GM23338 (cell line): Measurements from ENCODE around the gene CHCHD6. TPM values are rescaled to one million over a fixed set of nuclear protein-coding genes. Genes with fewer than 3 reads are reported as not detected.

Experiments
- ATAC-seq: fragments of 200-7000 bp; cut with Tn5 transposase; 3 replicates; pipeline ENCODE4 v1.9.1; 2020
- DNase-seq: peaks from one replicate; pipeline ENCODE4 v3.0.0-alpha.2; 2015; ENCODE audit warnings: low spot score
- H2AFZ ChIP-seq: fragments of 200-600 bp; sonication (generic); 2 replicates; pipeline ENCODE4 v1.8.0; 2016; ENCODE audit warnings: antibody characterized with exemption, mild to moderate bottlenecking, moderate library complexity
- H3F3A ChIP-seq: fragments of 200-600 bp; sonication (generic); replicated peaks from 2 replicates; pipeline ENCODE4 v1.8.0; 2017; ENCODE audit warnings: antibody characterized with exemption, mixed run types, low read depth
- H3K27ac ChIP-seq: fragments of 200-600 bp; sonication (generic); 2 replicates; pipeline ENCODE4 v1.6.1; 2016; ENCODE audit warnings: low read depth
- H3K27me3 ChIP-seq: fragments of 200-600 bp; sonication (generic); 2 replicates; pipeline ENCODE4 v1.8.0; 2016; ENCODE audit warnings: mild to moderate bottlenecking, mixed run types, moderate library complexity; ENCODE audit not compliant: insufficient read depth
- H3K36me3 ChIP-seq: fragments of 200-600 bp; sonication (generic); 2 replicates; pipeline ENCODE4 v1.8.0; 2016; ENCODE audit warnings: mild to moderate bottlenecking; ENCODE audit not compliant: insufficient read depth
- H3K4me1 ChIP-seq: fragments of 200-600 bp; sonication (generic); 2 replicates; pipeline ENCODE4 v1.8.0; 2016; ENCODE audit warnings: mild to moderate bottlenecking, moderate library complexity; ENCODE audit not compliant: insufficient read depth
- H3K4me2 ChIP-seq: fragments of 200-600 bp; sonication (generic); 2 replicates; pipeline ENCODE4 v1.7.1; 2017; ENCODE audit warnings: mixed run types
- H3K4me3 ChIP-seq: fragments of 200-600 bp; sonication (generic); 2 replicates; pipeline ENCODE4 v1.6.1; 2016; ENCODE audit warnings: mixed run types
- H3K79me2 ChIP-seq: fragments of 200-600 bp; sonication (generic); replicated peaks from 2 replicates; pipeline ENCODE4 v1.8.0; 2017; ENCODE audit warnings: mild to moderate bottlenecking; ENCODE audit not compliant: insufficient read depth
- H3K9me2 ChIP-seq: fragments of 200-600 bp; sonication (generic); 2 replicates; pipeline ENCODE4 v1.8.0; 2017; ENCODE audit not compliant: insufficient read depth
- H4K20me1 ChIP-seq: fragments of 200-600 bp; sonication (generic); replicated peaks from 2 replicates; pipeline ENCODE4 v1.8.0; 2017; ENCODE audit warnings: mild to moderate bottlenecking; ENCODE audit not compliant: insufficient read depth
- H3K27ac Mint-ChIP-seq: 2 replicates; pipeline ENCODE4 v1.8.0; 2020; ENCODE audit warnings: inconsistent platforms, mild to moderate bottlenecking, moderate library complexity, mixed read lengths
- H3K27me3 Mint-ChIP-seq: 3 replicates; pipeline ENCODE4 v1.8.0; 2022; ENCODE audit warnings: low read depth, mild to moderate bottlenecking, moderate library complexity, mixed read lengths, inconsistent platforms; ENCODE audit not compliant: insufficient read depth, poor library complexity
- H3K36me3 Mint-ChIP-seq: 3 replicates; pipeline ENCODE4 v1.8.0; 2021; ENCODE audit warnings: low read depth, mild to moderate bottlenecking, inconsistent platforms, moderate library complexity, mixed read lengths
- H3K4me1 Mint-ChIP-seq: 3 replicates; pipeline ENCODE4 v1.8.0; 2020; ENCODE audit warnings: mild to moderate bottlenecking, inconsistent platforms, mixed read lengths
- H3K4me3 Mint-ChIP-seq: 3 replicates; pipeline ENCODE4 v1.8.0; 2021; ENCODE audit warnings: moderate library complexity, mild to moderate bottlenecking, inconsistent platforms, mixed read lengths
- H3K9me3 Mint-ChIP-seq: 3 replicates; pipeline ENCODE4 v1.8.0; 2020; ENCODE audit warnings: moderate library complexity, mild to moderate bottlenecking, inconsistent platforms, mixed read lengths
- EZH2phosphoT487 ChIP-seq: fragments of 200-600 bp; sonication (generic); IDR thresholded peaks from one replicate; pipeline ENCODE4 v1.8.1; 2018; ENCODE audit warnings: antibody characterized with exemption; ENCODE audit not compliant: unreplicated experiment
- NANOG ChIP-seq: IDR thresholded peaks from 2 replicates; pipeline ENCODE4 v1.6.1; 2016; ENCODE audit warnings: antibody characterized with exemption, borderline replicate concordance
- POLR2AphosphoS5 ChIP-seq: IDR thresholded peaks from 2 replicates; pipeline ENCODE4 v1.6.1; 2016; ENCODE audit warnings: antibody characterized with exemption, low read depth
- ZNF114 ChIP-seq: fragments of 250-450 bp; sonication (Bioruptor Pico); IDR thresholded peaks from 2 replicates; pipeline ENCODE4 v1.5.0; 2020; ENCODE audit warnings: mild to moderate bottlenecking, moderate library complexity
- ZNF331 ChIP-seq: fragments of 250-450 bp; sonication (Bioruptor Pico); IDR thresholded peaks from 2 replicates; pipeline ENCODE4 v1.5.0; 2020; ENCODE audit warnings: low read depth, mild to moderate bottlenecking, moderate library complexity
- polyA plus RNA-seq: library from polyadenylated mRNA; unstranded; fragments of >200 nt; fragmentation: Nextera tagmentation; extraction: Ambion mirVana; gene quantifications from 2 replicates; pipeline ENCODE4 v1.2.1, GENCODE V29; 2016
- total RNA-seq: library from RNA; depleted of rRNA; stranded (reverse); fragments of >200 nt; shearing (Covaris generic); gene quantifications from 2 replicates; pipeline ENCODE4 v1.2.3, GENCODE V29; 2014
- TF ChIP-seq, protein P1 (sequence below): IDR thresholded peaks from 2 replicates; pipeline ENCODE4 v1.6.1; 2016; ENCODE audit warnings: antibody characterized with exemption
- TF ChIP-seq, protein P2 (sequence below): IDR thresholded peaks from one replicate; pipeline ENCODE4 v1.6.1; 2018; ENCODE audit warnings: antibody characterized with exemption; ENCODE audit not compliant: unreplicated experiment
- TF ChIP-seq, protein P3 (sequence below), 2 experiments: fragments of 200-600 bp in 1 of 2; sonication (generic) in 1 of 2; conservative IDR thresholded peaks; 2 replicates each; pipeline versions ENCODE4 v1.5.1 to v1.6.1; 2016 to 2017; ENCODE audit warnings: antibody characterized with exemption in 2 of 2, low read depth in 2 of 2, mild to moderate bottlenecking in 2 of 2, moderate library complexity in 1 of 2

The CHCHD6 gene
- total and polyA plus RNA-seq, 2 experiments from 2014 or later = 28.8 to 43.0 TPM

DNA sequence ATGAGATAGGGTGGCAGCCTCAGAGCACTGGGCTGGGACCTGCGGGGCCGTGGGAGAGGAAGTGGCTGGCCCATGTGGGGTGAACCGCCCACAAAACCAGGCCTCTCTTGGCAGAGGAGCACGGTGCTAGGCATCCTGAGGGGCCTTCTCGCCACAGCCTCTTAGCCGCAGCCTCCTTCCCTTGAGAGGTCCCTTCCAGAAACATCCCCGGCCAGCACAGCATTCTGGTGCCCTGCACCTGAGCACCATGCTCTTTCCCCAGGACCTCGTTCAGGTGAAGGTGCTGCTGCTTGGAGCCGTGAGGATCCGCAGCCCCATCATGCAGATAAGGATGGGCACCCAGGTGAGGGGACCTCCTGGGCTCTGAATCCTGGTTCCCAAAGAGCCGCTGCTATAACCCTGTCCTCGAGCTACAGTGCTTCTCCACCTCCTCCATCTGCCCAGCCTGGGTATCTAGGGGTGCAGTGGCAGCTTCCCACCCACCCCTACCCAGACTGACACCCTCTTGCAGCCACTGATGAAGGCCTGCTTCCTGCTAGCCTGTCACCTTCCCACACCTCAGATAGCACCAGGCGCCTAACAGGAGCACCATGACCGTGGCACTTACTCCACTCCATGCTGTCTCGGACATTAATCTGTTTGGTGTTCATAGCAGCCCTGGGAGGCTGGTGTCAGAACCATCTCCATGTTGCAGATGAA lies 37.9 kb upstream of the CHCHD6 start (continued):
- TF ChIP-seq, protein P1, sequence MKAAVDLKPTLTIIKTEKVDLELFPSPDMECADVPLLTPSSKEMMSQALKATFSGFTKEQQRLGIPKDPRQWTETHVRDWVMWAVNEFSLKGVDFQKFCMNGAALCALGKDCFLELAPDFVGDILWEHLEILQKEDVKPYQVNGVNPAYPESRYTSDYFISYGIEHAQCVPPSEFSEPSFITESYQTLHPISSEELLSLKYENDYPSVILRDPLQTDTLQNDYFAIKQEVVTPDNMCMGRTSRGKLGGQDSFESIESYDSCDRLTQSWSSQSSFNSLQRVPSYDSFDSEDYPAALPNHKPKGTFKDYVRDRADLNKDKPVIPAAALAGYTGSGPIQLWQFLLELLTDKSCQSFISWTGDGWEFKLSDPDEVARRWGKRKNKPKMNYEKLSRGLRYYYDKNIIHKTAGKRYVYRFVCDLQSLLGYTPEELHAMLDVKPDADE = no peak
- TF ChIP-seq, protein P2, sequence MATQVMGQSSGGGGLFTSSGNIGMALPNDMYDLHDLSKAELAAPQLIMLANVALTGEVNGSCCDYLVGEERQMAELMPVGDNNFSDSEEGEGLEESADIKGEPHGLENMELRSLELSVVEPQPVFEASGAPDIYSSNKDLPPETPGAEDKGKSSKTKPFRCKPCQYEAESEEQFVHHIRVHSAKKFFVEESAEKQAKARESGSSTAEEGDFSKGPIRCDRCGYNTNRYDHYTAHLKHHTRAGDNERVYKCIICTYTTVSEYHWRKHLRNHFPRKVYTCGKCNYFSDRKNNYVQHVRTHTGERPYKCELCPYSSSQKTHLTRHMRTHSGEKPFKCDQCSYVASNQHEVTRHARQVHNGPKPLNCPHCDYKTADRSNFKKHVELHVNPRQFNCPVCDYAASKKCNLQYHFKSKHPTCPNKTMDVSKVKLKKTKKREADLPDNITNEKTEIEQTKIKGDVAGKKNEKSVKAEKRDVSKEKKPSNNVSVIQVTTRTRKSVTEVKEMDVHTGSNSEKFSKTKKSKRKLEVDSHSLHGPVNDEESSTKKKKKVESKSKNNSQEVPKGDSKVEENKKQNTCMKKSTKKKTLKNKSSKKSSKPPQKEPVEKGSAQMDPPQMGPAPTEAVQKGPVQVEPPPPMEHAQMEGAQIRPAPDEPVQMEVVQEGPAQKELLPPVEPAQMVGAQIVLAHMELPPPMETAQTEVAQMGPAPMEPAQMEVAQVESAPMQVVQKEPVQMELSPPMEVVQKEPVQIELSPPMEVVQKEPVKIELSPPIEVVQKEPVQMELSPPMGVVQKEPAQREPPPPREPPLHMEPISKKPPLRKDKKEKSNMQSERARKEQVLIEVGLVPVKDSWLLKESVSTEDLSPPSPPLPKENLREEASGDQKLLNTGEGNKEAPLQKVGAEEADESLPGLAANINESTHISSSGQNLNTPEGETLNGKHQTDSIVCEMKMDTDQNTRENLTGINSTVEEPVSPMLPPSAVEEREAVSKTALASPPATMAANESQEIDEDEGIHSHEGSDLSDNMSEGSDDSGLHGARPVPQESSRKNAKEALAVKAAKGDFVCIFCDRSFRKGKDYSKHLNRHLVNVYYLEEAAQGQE = no peak

DNA sequence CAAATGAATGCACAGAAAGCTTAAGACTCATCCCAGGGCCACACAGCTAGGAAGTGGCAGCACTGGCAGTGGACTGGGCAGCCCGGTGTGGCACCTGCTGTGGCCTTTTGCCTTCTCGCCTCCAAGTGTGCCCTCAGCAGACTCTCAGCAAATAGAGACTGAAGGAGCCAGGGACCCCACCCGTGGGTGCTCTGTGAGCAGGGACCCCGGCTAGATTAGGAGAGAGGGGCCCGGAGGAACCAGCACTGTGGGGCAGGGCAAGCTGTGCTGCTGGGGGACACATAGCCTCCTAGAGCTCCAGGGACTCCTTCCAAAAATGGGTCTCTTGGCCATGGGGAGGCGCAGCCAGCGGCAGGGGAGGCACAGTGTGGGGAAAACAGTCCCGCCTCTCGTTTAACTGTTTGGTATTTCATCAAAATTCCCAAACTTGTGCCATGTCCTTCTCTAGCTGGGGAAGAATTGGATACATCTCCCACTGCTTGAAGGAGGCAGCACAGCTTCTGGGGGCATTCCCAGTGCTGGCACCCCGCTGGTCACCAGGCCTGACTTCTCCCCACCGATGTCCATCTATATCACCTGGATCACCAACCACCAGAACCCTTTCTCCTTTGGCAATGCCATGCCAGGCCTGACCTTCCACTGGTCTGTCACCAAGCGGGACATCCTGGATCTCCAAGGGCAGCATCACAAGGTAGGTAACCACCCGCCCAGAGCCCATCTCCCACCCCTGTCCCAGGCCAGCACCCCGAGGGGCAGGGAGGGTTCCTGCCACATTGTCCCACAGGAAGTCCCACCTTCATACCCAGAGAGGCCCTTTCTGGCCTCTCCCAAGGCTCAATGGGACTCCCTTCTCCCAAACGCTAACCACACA lies 37.1 kb upstream of the CHCHD6 start:
- no peak overlapping the region for H3K27ac Mint-ChIP-seq
- Histone ChIP-seq H2AFZ (no peak overlapping the region), H3K4me3 (no peak overlapping the region), H3K27ac (no peak overlapping the region), H3K79me2 (no peaks in the 10 kb centered on the region), H3K4me1 (no peaks in the 10 kb centered on the region), H4K20me1 (no peaks in the 10 kb centered on the region), H3K27me3 (no peaks in the 10 kb centered on the region), H3K9me2 (no peaks in the 10 kb centered on the region), H3F3A (no peaks in the 10 kb centered on the region), H3K36me3 (no peaks in the 10 kb centered on the region), H3K4me2 (no peak overlapping the region)
- DNase-seq = no peak
- no peaks in the 10 kb centered on the region for H3K9me3 Mint-ChIP-seq
- H3K27me3 Mint-ChIP-seq = peaks cover 3% of the 10 kb centered on the region
- no peak for ATAC-seq
- peaks cover 6% of the 10 kb centered on the region; the same call in 2 of the 3 replicates for H3K4me1 Mint-ChIP-seq
- no peaks in the 10 kb centered on the region for H3K36me3 Mint-ChIP-seq
- H3K4me3 Mint-ChIP-seq = no peak overlapping the region
- TF ChIP-seq ZNF331 (CRISPR knock-in tag) (no peak), EZH2phosphoT487 (no peak), NANOG (no peak), ZNF114 (no peak), POLR2AphosphoS5 (no peak)
- TF ChIP-seq, protein P3, sequence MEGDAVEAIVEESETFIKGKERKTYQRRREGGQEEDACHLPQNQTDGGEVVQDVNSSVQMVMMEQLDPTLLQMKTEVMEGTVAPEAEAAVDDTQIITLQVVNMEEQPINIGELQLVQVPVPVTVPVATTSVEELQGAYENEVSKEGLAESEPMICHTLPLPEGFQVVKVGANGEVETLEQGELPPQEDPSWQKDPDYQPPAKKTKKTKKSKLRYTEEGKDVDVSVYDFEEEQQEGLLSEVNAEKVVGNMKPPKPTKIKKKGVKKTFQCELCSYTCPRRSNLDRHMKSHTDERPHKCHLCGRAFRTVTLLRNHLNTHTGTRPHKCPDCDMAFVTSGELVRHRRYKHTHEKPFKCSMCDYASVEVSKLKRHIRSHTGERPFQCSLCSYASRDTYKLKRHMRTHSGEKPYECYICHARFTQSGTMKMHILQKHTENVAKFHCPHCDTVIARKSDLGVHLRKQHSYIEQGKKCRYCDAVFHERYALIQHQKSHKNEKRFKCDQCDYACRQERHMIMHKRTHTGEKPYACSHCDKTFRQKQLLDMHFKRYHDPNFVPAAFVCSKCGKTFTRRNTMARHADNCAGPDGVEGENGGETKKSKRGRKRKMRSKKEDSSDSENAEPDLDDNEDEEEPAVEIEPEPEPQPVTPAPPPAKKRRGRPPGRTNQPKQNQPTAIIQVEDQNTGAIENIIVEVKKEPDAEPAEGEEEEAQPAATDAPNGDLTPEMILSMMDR (conservative IDR thresholded peaks at IDR 0.05; ENCODE audit: low read depth in 2 of 2) = no peak
- TF ChIP-seq, protein P1 = no peak
